A673 (cell line): ENCODE results near the gene SLC25A11. TPM values are rescaled to one million over a fixed set of nuclear protein-coding genes. Genes with fewer than 3 reads are reported as not detected.

ENCODE experiments used
- BruUV-seq: library from RNA; stranded (reverse); fragments of 400-500 nt; replicated peaks from 2 replicates; lab custom pipeline; 2021; lab: Mats Ljungman, UMichigan
- CTCF ChIA-PET: fragments of 300-600 bp; sonication (Branson Sonifier 250); formaldehyde crosslinking; loops from one replicate; lab custom pipeline; 2022; ENCODE audit warnings: antibody characterized with exemption; lab: Charles Lee
- POLR2A ChIA-PET: fragments of 300-600 bp; sonication (Branson Sonifier 250); formaldehyde crosslinking; loops from one replicate; lab custom pipeline; 2022; ENCODE audit warnings: antibody characterized with exemption; ENCODE audit not compliant: low non-redundant PET; lab: Charles Lee
- DNase-seq: peaks from one replicate; pipeline ENCODE4 v3.0.0-alpha.2; 2015; ENCODE audit warnings: low spot score
- H3K27ac ChIP-seq: fragments of 200-600 bp; sonication (generic); 2 replicates; pipeline ENCODE4 v1.5.1; 2016; ENCODE audit warnings: mixed run types, low read depth, mild to moderate bottlenecking, mixed read lengths, antibody characterized with exemption, low read length; ENCODE audit not compliant: poor library complexity, severe bottlenecking
- H3K27me3 ChIP-seq: fragments of 200-600 bp; sonication (generic); replicated peaks from 2 replicates; pipeline ENCODE4 v1.6.1; 2017; ENCODE audit warnings: mixed run types, low read depth, mild to moderate bottlenecking, mixed read lengths, antibody characterized with exemption, low read length; ENCODE audit not compliant: insufficient read depth, poor library complexity
- H3K36me3 ChIP-seq: fragments of 200-600 bp; sonication (generic); 2 replicates; pipeline ENCODE4 v1.6.1; 2016; ENCODE audit warnings: mixed run types, mild to moderate bottlenecking, mixed read lengths, antibody characterized with exemption, low read length; ENCODE audit not compliant: insufficient read depth, poor library complexity, severe bottlenecking
- H3K4me1 ChIP-seq: fragments of 200-600 bp; sonication (generic); 2 replicates; pipeline ENCODE4 v1.6.1; 2017; ENCODE audit warnings: mixed run types, mild to moderate bottlenecking, mixed read lengths, antibody characterized with exemption, low read length; ENCODE audit not compliant: insufficient read depth, poor library complexity, severe bottlenecking
- H3K4me3 ChIP-seq: fragments of 200-600 bp; sonication (generic); 2 replicates; pipeline ENCODE4 v1.5.1; 2016; ENCODE audit warnings: low read depth, mixed run types, mild to moderate bottlenecking, mixed read lengths, low read length; ENCODE audit not compliant: poor library complexity, severe bottlenecking
- H3K9me3 ChIP-seq: fragments of 200-600 bp; sonication (generic); 2 replicates; pipeline ENCODE4 v1.6.1; 2016; ENCODE audit warnings: mixed run types, low read depth, mild to moderate bottlenecking, mixed read lengths, antibody characterized with exemption, low read length; ENCODE audit not compliant: poor library complexity, severe bottlenecking
- CTCF ChIP-seq: fragments of 300-800, 200-600 bp; sonication (generic); conservative IDR thresholded peaks from 2 replicates; pipeline ENCODE4 v1.5.1; 2017; ENCODE audit warnings: low read depth, mild to moderate bottlenecking, antibody characterized with exemption, low read length, moderate library complexity, mixed read lengths
- EZH2 ChIP-seq: fragments of 200-600 bp; sonication (generic); IDR thresholded peaks from 2 replicates; pipeline ENCODE4 v1.6.1; 2017; ENCODE audit warnings: borderline replicate concordance, low read depth, mild to moderate bottlenecking, mixed read lengths, antibody characterized with exemption, low read length; ENCODE audit not compliant: poor library complexity, severe bottlenecking
- intact Hi-C: fragments of 100-400 bp; cut with micrococcal nuclease; formaldehyde crosslinking; loops from one replicate; pipeline ENCODE4 v1.10.0; 2022; ENCODE audit not compliant: unreplicated experiment
- total RNA-seq: library from RNA; stranded (reverse); gene quantifications from 2 replicates; pipeline ENCODE4 v1.2.3, GENCODE V29; 2021

Gene SLC25A11
- total RNA-seq, 1 experiment from 2014 or later = 113 TPM

DNA sequence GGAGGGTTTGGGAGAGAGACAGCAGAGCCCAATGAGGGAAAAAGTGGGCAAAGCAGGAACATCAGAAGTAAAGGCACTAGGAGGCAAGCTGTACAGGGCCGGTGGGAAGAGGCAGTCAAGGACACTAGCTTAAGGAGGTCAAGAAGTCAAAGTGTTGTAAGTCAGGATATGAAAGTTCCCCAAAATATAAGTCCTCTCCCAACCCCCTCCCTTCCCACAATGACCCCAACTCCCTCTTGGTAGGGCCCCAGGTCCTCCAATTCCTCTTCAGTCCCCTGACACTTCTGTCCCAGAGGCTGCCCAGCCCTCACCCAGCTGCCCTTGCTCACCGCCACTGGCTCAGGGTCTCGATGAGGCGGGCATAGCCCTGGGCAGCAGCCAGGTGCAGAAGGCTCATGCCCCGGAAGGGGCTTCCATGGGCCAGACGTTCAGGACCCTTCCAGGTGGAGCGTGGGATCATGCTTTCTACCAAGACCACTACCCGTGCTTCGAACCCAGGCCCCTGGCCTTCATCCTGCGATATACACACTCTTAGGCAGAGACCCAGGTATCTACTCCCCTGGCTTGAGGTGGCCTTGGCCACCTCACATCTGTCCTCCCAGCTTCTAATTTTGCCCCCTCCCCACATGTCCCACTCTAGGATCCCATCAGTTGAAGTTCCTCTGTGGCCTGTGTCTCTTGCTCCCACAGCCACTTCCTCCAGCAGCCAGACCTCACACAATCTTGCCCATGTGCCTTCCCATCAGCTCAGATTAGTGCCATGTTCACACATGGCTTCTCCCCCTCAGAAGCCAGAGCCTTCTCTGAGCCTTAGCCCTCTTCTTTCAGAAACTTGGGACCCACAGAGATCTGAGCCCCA, 33.6 kb upstream of the SLC25A11 start:
- no peak for DNase-seq
- ChIA-PET CTCF (no interaction called here), POLR2A (no interaction called here)
- Histone ChIP-seq H3K4me1 (peaks cover 9% of the 10 kb centered on the region), H3K27ac (no peak overlapping the region), H3K36me3 (peaks cover 2% of the 10 kb centered on the region), H3K4me3 (no peak overlapping the region), H3K9me3 (no peaks in the 10 kb centered on the region), H3K27me3 (no peaks in the 10 kb centered on the region)
- TF ChIP-seq CTCF (no peak), EZH2 (no peak)
- intact Hi-C loops = no loop called here
- no TSS peak for BruUV-seq

DNA sequence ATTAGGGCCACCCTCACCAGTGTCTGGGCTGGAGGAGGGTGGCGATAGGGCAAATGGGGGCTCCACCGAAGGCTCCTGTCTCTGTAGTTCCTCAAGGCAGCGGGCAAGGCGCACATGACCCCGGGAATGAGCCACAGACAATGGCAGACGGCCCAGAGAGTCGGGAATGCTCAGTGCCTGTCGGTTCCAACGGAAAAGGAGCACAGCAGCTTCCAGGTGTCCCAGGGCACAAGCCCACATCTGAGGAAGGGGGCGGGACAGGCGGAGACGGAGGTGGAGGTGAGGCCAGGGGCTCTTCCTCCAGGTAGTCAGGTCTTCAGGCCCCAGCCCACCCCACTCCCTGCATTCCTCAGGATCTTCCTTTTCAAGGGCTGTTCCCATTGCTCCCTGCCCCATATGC, 32.9 kb upstream of the SLC25A11 start:
- intact Hi-C loops = no loop called here
- Histone ChIP-seq H3K4me3 (no peak overlapping the region), H3K36me3 (no peaks in the 10 kb centered on the region), H3K27ac (no peak overlapping the region), H3K4me1 (peaks cover 11% of the 10 kb centered on the region), H3K27me3 (no peaks in the 10 kb centered on the region), H3K9me3 (no peaks in the 10 kb centered on the region)
- no peak for DNase-seq
- CTCF ChIA-PET = no interaction called here
- no TSS peak for BruUV-seq
- TF ChIP-seq EZH2 (no peak), CTCF (no peak)
- POLR2A ChIA-PET = no interaction called here

DNA sequence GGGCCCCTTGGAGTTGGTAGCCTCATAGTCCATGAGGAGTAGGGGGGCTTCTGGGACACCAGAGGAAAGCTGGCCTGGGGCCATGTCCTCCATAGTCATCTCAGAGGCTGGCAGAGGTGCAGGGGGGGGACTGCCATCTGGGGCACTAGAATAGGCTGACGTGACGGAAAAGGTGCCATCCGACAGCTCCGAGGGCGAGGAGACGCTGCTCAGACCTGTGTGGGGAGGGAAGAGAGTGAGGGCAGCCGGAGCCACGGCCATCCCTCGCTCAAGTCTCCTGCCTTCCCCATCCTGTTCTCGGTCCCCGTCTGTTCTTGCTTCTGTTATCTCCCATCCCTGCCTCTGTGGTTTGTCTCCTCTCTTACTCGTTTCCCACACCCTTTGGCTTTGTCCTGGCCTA, 32.5 kb upstream of the SLC25A11 start:
- DNase-seq = no peak
- BruUV-seq = no TSS peak
- ChIA-PET CTCF (no interaction called here), POLR2A (no interaction called here)
- Histone ChIP-seq H3K4me3 (no peak overlapping the region), H3K27me3 (no peaks in the 10 kb centered on the region), H3K9me3 (no peaks in the 10 kb centered on the region), H3K36me3 (no peaks in the 10 kb centered on the region), H3K4me1 (peaks cover 11% of the 10 kb centered on the region), H3K27ac (no peak overlapping the region)
- TF ChIP-seq CTCF (no peak), EZH2 (no peak)
- intact Hi-C loops = no loop called here
